ENCODE data around the gene PKDREJ.

- TF ChIP-seq CTCF (IDR thresholded peaks at IDR 0.05) (no peak), ZFX (IDR thresholded peaks at IDR 0.05; ENCODE audit: borderline replicate concordance) (no peak)
Measured at GRCh38 chr22:46214616-46215015, 48.5 kb downstream of the PKDREJ start.

Data from 22Rv1 (cell line).